ENCODE measurements around the gene CD248. TPM values are rescaled to one million over a fixed set of nuclear protein-coding genes. Genes with fewer than 3 reads are reported as not detected.

CD248 gene
- total RNA-seq, 1 donor from 2014 or later, result 58.8 TPM

DNA sequence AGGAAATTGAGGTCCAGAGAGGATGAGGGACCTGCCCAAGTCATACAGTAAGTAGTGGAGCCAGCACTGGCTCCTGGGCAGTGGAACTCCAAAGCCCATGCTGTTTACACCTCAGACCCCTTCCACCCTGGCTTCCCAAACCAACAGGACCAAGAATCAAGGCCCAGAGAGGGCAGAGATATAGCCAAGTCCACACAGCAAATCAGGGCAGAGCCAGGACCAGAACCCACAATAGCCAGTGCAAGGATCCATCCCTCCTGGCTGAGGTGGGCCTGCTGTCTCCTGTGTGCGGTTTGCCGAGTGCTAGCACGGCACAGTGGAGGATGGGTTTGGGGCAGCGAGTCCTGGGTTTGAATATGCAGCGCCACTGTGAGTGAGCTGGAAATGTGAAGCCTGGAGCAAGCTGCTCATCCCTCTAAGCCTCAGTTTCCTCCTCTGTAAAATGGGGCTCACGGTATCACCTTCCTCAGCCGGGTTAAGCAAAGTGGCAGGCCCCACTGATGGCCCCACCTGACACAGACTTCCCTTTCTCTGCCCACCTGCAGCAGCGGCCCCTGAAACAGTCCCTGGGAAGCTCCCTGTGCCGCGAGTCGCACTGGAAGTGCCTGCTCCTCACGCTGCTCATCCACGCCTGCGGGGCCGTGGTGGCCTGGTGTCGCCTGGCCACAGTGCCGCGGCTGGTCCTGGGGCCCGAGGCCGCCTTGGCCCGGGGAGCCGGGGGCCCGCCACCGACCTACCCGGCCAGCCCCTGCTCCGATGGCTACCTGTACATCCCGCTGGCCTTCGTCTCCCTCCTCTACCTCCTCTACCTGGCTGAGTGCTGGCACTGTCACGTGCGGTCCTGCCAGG lies 22.8 kb downstream of the CD248 start:
- no peaks in the 10 kb centered on the region for H4K20me1 ChIP-seq (ENCODE audit: insufficient read depth, low read length)
- H3K79me2 ChIP-seq (ENCODE audit: insufficient read depth, low read length), result no peaks in the 10 kb centered on the region
- no peak for FAIRE-seq
- no peaks in the 10 kb centered on the region for H3K9me3 Mint-ChIP-seq (ENCODE audit: unreplicated experiment)
- no peak overlapping the region for H3K4me2 ChIP-seq (ENCODE audit: low read length)
- H3K27ac Mint-ChIP-seq (ENCODE audit: unreplicated experiment), result peak overlapping the region; percentile 26
- H3K4me3 ChIP-seq (ENCODE audit: insufficient read depth, low read depth, low read length), result no peak overlapping the region
- H3K36me3 ChIP-seq (ENCODE audit: insufficient read depth, low read length), result no peaks in the 10 kb centered on the region
- no peak for DNase-seq (ENCODE audit: low read depth)
- H3K9ac ChIP-seq (ENCODE audit: low read length), result no peak overlapping the region
- no peaks in the 10 kb centered on the region for H3K9me3 ChIP-seq (ENCODE audit: insufficient read depth, low read depth, low read length)
- peaks cover 6% of the 10 kb centered on the region for H3K36me3 Mint-ChIP-seq (ENCODE audit: low read depth, unreplicated experiment)
- H3K4me1 ChIP-seq (ENCODE audit: insufficient read depth, low read length), result peaks cover 6% of the 10 kb centered on the region
- peaks cover 36% of the 10 kb centered on the region for H3K27me3 Mint-ChIP-seq (ENCODE audit: low read depth, unreplicated experiment)
- peaks cover 10% of the 10 kb centered on the region for H3K4me1 Mint-ChIP-seq (ENCODE audit: low read depth, unreplicated experiment)
- no peak for TF ChIP-seq CTCF (IDR thresholded peaks at IDR 0.05; ENCODE audit: insufficient read depth, low read depth, low read length)
- TF ChIP-seq EZH2 (IDR thresholded peaks at IDR 0.05; ENCODE audit: insufficient read depth, low read length), result no peak
- H3K27me3 ChIP-seq (ENCODE audit: insufficient read depth, low read length), result peaks cover 31% of the 10 kb centered on the region
- no peak overlapping the region for H2AFZ ChIP-seq (ENCODE audit: low read depth, low read length)
- H3K4me3 Mint-ChIP-seq (ENCODE audit: unreplicated experiment), result no peak overlapping the region
- no peak overlapping the region for H3K27ac ChIP-seq (ENCODE audit: low read depth, low read length)

DNA sequence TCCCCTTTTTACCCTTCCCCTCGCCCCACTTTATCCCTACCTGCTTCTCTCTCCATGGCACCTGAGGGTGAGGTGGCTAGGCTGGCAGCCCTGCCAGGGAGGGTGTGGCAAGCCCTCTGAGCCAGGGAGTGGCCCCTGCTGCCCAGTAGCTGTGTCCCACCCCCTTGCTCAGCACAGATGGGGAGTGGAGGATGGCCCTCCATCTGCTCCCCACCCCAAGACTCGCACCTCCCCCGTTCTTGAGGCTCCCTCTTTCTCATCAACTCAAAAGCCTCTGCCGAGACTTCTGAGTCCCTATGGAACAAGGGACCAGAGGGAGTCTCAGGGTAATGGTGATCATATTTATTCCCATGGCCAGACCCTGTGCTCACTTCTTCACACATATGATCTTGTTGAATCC lies 23.5 kb downstream of the CD248 start:
- FAIRE-seq (no peak), DNase-seq (ENCODE audit: low read depth) (no peak)
- H3K4me2 ChIP-seq (ENCODE audit: low read length), result no peak overlapping the region
- H2AFZ ChIP-seq (ENCODE audit: low read depth, low read length), result no peak overlapping the region
- no peaks in the 10 kb centered on the region for H3K9me3 Mint-ChIP-seq (ENCODE audit: unreplicated experiment)
- H3K27me3 Mint-ChIP-seq (ENCODE audit: low read depth, unreplicated experiment), result peaks cover 36% of the 10 kb centered on the region
- peaks cover 6% of the 10 kb centered on the region for H3K4me1 ChIP-seq (ENCODE audit: insufficient read depth, low read length)
- no peak overlapping the region for H3K4me3 Mint-ChIP-seq (ENCODE audit: unreplicated experiment)
- H3K9me3 ChIP-seq (ENCODE audit: insufficient read depth, low read depth, low read length), result no peaks in the 10 kb centered on the region
- no peaks in the 10 kb centered on the region for H3K36me3 ChIP-seq (ENCODE audit: insufficient read depth, low read length)
- peak overlapping the region; percentile 26 for H3K27ac Mint-ChIP-seq (ENCODE audit: unreplicated experiment)
- no peak overlapping the region for H3K27ac ChIP-seq (ENCODE audit: low read depth, low read length)
- H3K27me3 ChIP-seq (ENCODE audit: insufficient read depth, low read length), result peaks cover 31% of the 10 kb centered on the region
- no peaks in the 10 kb centered on the region for H4K20me1 ChIP-seq (ENCODE audit: insufficient read depth, low read length)
- H3K9ac ChIP-seq (ENCODE audit: low read length), result no peak overlapping the region
- no peak for TF ChIP-seq CTCF (IDR thresholded peaks at IDR 0.05; ENCODE audit: insufficient read depth, low read depth, low read length)
- H3K36me3 Mint-ChIP-seq (ENCODE audit: low read depth, unreplicated experiment), result peaks cover 6% of the 10 kb centered on the region
- H3K4me3 ChIP-seq (ENCODE audit: insufficient read depth, low read depth, low read length), result no peak overlapping the region
- peaks cover 10% of the 10 kb centered on the region for H3K4me1 Mint-ChIP-seq (ENCODE audit: low read depth, unreplicated experiment)
- peaks cover 4% of the 10 kb centered on the region for H3K79me2 ChIP-seq (ENCODE audit: insufficient read depth, low read length)

Data from astrocyte (in vitro differentiated cells and primary cell).